ENCODE measurements around the gene PNCK. TPM values are rescaled to one million over a fixed set of nuclear protein-coding genes. Genes with fewer than 3 reads are reported as not detected.
A peak's percentile ranks its signal among the peaks of the same experiment; 100 is the strongest.
"Not testable (repeated sequence)": the region's sequence is repeated elsewhere in the genome, so short reads cannot be mapped to it uniquely, and the experiment has no call there.

The PNCK gene
- total RNA-seq, 1 experiment from 2014 or later = 1.1 TPM

GRCh38 chrX:153700376-153700945 lies 26.8 kb upstream of the PNCK start:
- CTCF ChIA-PET = interaction anchor here (1.1 kb wide), 1 partner anchor 33 kb away, joined by 3 read pairs; no protein-coding TSS in a partner anchor
- intact Hi-C loops (cut with micrococcal nuclease; ENCODE audit: unreplicated experiment) = no loop called here
- TSS peak; percentile 91 for BruUV-seq (replicated peaks)

DNA sequence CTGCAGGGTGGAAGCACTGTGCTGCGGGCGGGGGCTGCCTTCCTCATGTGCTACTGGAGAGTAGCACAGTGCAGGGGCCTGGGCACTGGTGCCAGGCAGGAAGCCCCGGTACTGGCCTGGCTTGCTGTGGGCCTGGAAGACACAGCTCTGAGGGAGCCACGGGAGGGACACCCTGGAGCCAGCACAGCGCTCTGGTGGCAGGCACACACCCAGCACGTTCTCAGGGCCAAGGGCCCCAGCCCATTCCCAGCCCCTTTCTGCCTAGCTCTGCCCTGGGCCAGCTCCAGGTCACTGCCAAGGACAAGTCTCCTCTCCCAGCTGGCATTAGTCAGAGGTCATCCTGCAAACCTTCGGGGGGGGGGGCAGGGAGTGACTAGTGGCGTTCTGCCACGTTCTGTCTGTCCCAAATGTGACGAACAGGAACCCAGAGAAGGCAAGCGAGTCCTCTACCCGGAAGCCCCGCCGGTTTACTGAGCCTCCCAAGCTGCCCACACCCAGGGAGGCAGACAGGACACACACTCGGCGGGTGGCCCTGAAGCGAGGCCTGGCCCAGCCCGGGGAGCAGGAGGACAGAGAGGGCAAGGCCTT lies 26.3 kb upstream of the PNCK start:
- BruUV-seq (replicated peaks); H3K9me3 Mint-ChIP-seq (ENCODE audit: low read depth, unreplicated experiment); CTCF ChIA-PET; DNase-seq; H3K27ac Mint-ChIP-seq (ENCODE audit: unreplicated experiment); H3K27me3 Mint-ChIP-seq (ENCODE audit: unreplicated experiment); H3K4me3 Mint-ChIP-seq (ENCODE audit: low read depth, unreplicated experiment); H3K4me1 Mint-ChIP-seq (ENCODE audit: low read depth, unreplicated experiment); intact Hi-C loops (cut with micrococcal nuclease; ENCODE audit: unreplicated experiment): not testable (repeated sequence)
- peaks cover 71% of the 10 kb centered on the region for H3K36me3 Mint-ChIP-seq (ENCODE audit: insufficient read depth, unreplicated experiment)

More at GRCh38 chrX:153700376-153700945, 26.8 kb upstream of the PNCK start:
- DNase-seq = no peak
- Mint-ChIP-seq H3K27me3 (ENCODE audit: unreplicated experiment) (no peaks in the 10 kb centered on the region), H3K4me1 (ENCODE audit: low read depth, unreplicated experiment) (no peaks in the 10 kb centered on the region), H3K36me3 (ENCODE audit: insufficient read depth, unreplicated experiment) (peaks cover 77% of the 10 kb centered on the region), H3K4me3 (ENCODE audit: low read depth, unreplicated experiment) (no peak overlapping the region), H3K27ac (ENCODE audit: unreplicated experiment) (no peak overlapping the region), H3K9me3 (ENCODE audit: low read depth, unreplicated experiment) (no peaks in the 10 kb centered on the region)
- no peak for TF ChIP-seq CTCF (IDR thresholded peaks at IDR 0.05; ENCODE audit: unreplicated experiment)

GRCh38 chrX:153699210-153699783 lies 25.7 kb upstream of the PNCK start:
- H3K4me3 Mint-ChIP-seq (ENCODE audit: low read depth, unreplicated experiment); H3K9me3 Mint-ChIP-seq (ENCODE audit: low read depth, unreplicated experiment); intact Hi-C loops (cut with micrococcal nuclease; ENCODE audit: unreplicated experiment); H3K4me1 Mint-ChIP-seq (ENCODE audit: low read depth, unreplicated experiment); CTCF ChIA-PET; H3K27ac Mint-ChIP-seq (ENCODE audit: unreplicated experiment); BruUV-seq (replicated peaks); DNase-seq; H3K27me3 Mint-ChIP-seq (ENCODE audit: unreplicated experiment): not testable (repeated sequence)
- peaks cover 68% of the 10 kb centered on the region for H3K36me3 Mint-ChIP-seq (ENCODE audit: insufficient read depth, unreplicated experiment)

DNA sequence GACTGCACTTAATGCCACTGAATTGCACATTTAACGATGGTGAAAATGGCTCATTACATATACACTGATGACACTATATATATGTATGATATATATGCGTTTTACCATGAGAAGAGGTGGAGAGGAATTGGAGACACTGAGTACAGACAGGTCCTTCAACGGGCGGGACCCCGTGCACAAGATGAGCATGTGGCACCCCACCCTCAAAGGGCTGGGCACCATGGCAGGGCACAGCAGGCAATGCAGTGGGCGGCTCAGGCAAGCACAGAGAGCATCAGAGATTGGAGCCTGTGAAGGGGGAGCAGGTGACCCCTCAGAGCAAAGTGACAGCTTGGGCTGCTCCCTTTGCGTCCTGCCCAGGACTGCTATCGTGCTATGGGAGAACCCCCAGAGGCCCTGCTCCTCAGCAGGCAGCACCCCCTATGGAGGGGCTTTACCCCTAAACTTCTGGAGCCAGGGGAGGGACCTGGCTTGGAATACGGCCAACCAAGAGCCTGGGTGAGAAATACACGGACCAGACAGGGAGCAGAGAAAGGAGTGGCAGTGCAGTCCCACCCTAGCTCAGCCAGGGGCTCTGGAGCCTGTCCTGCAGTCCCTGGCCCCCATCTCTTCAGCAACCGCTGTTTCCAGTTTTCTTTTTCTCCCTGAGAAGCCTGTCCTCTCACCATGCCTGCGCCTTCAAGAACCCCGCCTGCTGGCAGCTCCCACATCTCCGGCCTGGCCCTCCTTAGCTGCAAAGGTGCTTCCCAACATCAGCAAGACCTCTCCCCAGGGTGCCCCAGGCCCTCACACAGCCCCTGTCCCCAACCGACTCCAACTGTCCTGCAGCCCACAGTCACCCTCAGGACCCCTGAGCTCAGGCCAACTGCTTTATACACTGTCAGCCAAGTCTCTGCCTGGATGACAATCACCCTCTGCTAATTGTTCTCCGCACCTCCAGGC lies 24.6 kb upstream of the PNCK start:
- Mint-ChIP-seq H3K27me3 (ENCODE audit: unreplicated experiment) (no peaks in the 10 kb centered on the region), H3K36me3 (ENCODE audit: insufficient read depth, unreplicated experiment) (peaks cover 72% of the 10 kb centered on the region), H3K4me3 (ENCODE audit: low read depth, unreplicated experiment) (no peak overlapping the region), H3K9me3 (ENCODE audit: low read depth, unreplicated experiment) (no peaks in the 10 kb centered on the region), H3K27ac (ENCODE audit: unreplicated experiment) (peak overlapping the region; percentile 6), H3K4me1 (ENCODE audit: low read depth, unreplicated experiment) (no peaks in the 10 kb centered on the region)
- DNase-seq = no peak
- BruUV-seq (replicated peaks) = no TSS peak
- no peak for TF ChIP-seq CTCF (IDR thresholded peaks at IDR 0.05; ENCODE audit: unreplicated experiment)
- CTCF ChIA-PET = no interaction called here
- intact Hi-C loops (cut with micrococcal nuclease; ENCODE audit: unreplicated experiment) = no loop called here

GRCh38 chrX:153696986-153697722 lies 23.5 kb upstream of the PNCK start:
- DNase-seq; H3K4me1 Mint-ChIP-seq (ENCODE audit: low read depth, unreplicated experiment); CTCF ChIA-PET; H3K4me3 Mint-ChIP-seq (ENCODE audit: low read depth, unreplicated experiment); H3K27me3 Mint-ChIP-seq (ENCODE audit: unreplicated experiment); BruUV-seq (replicated peaks); intact Hi-C loops (cut with micrococcal nuclease; ENCODE audit: unreplicated experiment); H3K9me3 Mint-ChIP-seq (ENCODE audit: low read depth, unreplicated experiment): not testable (repeated sequence)
- Mint-ChIP-seq H3K27ac (ENCODE audit: unreplicated experiment) (peak overlapping the region; percentile 6), H3K36me3 (ENCODE audit: insufficient read depth, unreplicated experiment) (peaks cover 76% of the 10 kb centered on the region)

DNA sequence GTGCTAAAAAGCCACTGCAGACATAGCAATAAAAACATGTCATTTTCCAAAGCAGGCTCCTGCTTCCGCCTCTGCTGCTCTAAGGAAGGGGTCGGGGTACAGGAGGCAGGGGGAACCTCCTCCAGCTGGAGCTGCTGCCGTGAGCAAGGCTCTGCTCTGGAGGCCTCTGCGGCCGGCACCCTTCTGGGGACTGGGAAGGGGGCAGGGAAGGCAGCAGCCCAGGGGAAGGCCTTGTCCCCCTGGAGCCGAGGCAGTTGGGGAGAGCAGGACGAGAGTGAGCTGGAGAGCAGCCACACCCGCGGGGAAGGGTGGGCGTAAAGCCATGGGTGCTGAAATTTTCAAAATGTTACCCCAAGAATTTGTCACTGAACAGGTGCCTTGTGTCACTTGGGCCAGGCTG lies 22.9 kb upstream of the PNCK start:
- H3K9me3 Mint-ChIP-seq (ENCODE audit: low read depth, unreplicated experiment); BruUV-seq (replicated peaks); H3K4me1 Mint-ChIP-seq (ENCODE audit: low read depth, unreplicated experiment); H3K27me3 Mint-ChIP-seq (ENCODE audit: unreplicated experiment); H3K4me3 Mint-ChIP-seq (ENCODE audit: low read depth, unreplicated experiment); CTCF ChIA-PET; DNase-seq; intact Hi-C loops (cut with micrococcal nuclease; ENCODE audit: unreplicated experiment); H3K27ac Mint-ChIP-seq (ENCODE audit: unreplicated experiment): not testable (repeated sequence)
- peaks cover 72% of the 10 kb centered on the region for H3K36me3 Mint-ChIP-seq (ENCODE audit: insufficient read depth, unreplicated experiment)

Measured in Calu3 (cell line).